SK-N-SH (cell line): ENCODE results near the gene SNX15. TPM values are rescaled to one million over a fixed set of nuclear protein-coding genes. Genes with fewer than 3 reads are reported as not detected.

Source experiments
- CTCF ChIA-PET: fragments of 300-600, 350-600 bp; formaldehyde crosslinking; extraction: SDS; loops from one replicate; lab custom pipeline; 2021; lab: Yijun Ruan, JAX
- POLR2A ChIA-PET: fragments of 350-600 bp; sonication (Branson Sonifier 250); formaldehyde crosslinking; extraction: SDS; loops from one replicate; lab custom pipeline; 2020; ENCODE audit warnings: antibody characterized with exemption, inconsistent platforms; lab: Yijun Ruan, JAX
- DNase-seq: peaks from one replicate; pipeline ENCODE4 v3.0.0; 2012
- H2AFZ ChIP-seq: fragments of 200-600 bp; sonication (generic); 2 replicates; pipeline ENCODE4 v1.8.1; 2016; ENCODE audit warnings: antibody characterized with exemption, mild to moderate bottlenecking, low read depth
- H3F3A ChIP-seq: fragments of 200-600 bp; sonication (generic); replicated peaks from 2 replicates; pipeline ENCODE3; 2016; ENCODE audit warnings: antibody characterized with exemption, mild to moderate bottlenecking; ENCODE audit not compliant: insufficient read depth
- H3K27ac ChIP-seq, 2 experiments: fragments of 200-500 bp in 1 of 2; fragments of 200-600 bp in 1 of 2; sonication (Bioruptor generic) in 1 of 2; sonication (generic), shearing (Covaris generic) in 1 of 2; 2 replicates each; pipeline versions ENCODE4 v1.5.1 to v1.6.1; 2014 to 2016; ENCODE audit warnings: low read depth in 2 of 2, inconsistent platforms in 1 of 2, low read length in 1 of 2, mild to moderate bottlenecking in 1 of 2, mixed read lengths in 1 of 2
- H3K27me3 ChIP-seq: fragments of 200-600 bp; sonication (generic), shearing (Covaris generic); 2 replicates; pipeline ENCODE4 v1.6.1; 2016; ENCODE audit warnings: mixed run types; ENCODE audit not compliant: insufficient read depth
- H3K36me3 ChIP-seq, 2 experiments: fragments of 200-500 bp in 1 of 2; fragments of 200-600 bp in 1 of 2; sonication (Bioruptor generic) in 1 of 2; sonication (generic) in 1 of 2; replicated peaks in 1 of 2; 2 replicates each; pipeline versions ENCODE3 to v1.5.1; 2014 to 2016; ENCODE audit warnings: low read length in 1 of 2, mild to moderate bottlenecking in 1 of 2; ENCODE audit not compliant: insufficient read depth in 2 of 2, control insufficient read depth in 1 of 2
- H3K4me1 ChIP-seq, 2 experiments: fragments of 200-500 bp in 1 of 2; fragments of 200-600 bp in 1 of 2; sonication (Bioruptor generic) in 1 of 2; sonication (generic), shearing (Covaris generic) in 1 of 2; 2 replicates each; pipeline versions ENCODE4 v1.5.1 to v1.6.1; 2014 to 2016; ENCODE audit warnings: low read depth in 1 of 2, low read length in 1 of 2, mixed run types in 1 of 2; ENCODE audit not compliant: insufficient read depth in 2 of 2, control insufficient read depth in 1 of 2
- H3K4me2 ChIP-seq: fragments of 200-600 bp; sonication (generic), shearing (Covaris generic); 2 replicates; pipeline ENCODE4 v1.6.1; 2017; ENCODE audit warnings: mixed run types
- H3K4me3 ChIP-seq, 2 experiments: fragments of 200-500 bp in 1 of 2; fragments of 200-600 bp in 1 of 2; sonication (Bioruptor generic) in 1 of 2; sonication (generic), shearing (Covaris generic) in 1 of 2; 2 replicates each; pipeline versions ENCODE4 v1.5.1 to v1.8.1; 2014 to 2016; ENCODE audit warnings: low read depth in 2 of 2, inconsistent platforms in 1 of 2, low read length in 1 of 2, mild to moderate bottlenecking in 1 of 2, mixed read lengths in 1 of 2, moderate library complexity in 1 of 2
- H3K79me2 ChIP-seq: fragments of 200-600 bp; sonication (generic); 2 replicates; pipeline ENCODE4 v1.8.1; 2017; ENCODE audit warnings: mild to moderate bottlenecking; ENCODE audit not compliant: insufficient read depth
- H3K9ac ChIP-seq: fragments of 200-600 bp; sonication (generic); 2 replicates; pipeline ENCODE4 v1.6.1; 2017; ENCODE audit warnings: mixed run types
- H3K9me2 ChIP-seq: fragments of 200-600 bp; sonication (generic); 2 replicates; pipeline ENCODE4 v1.6.1; 2017; ENCODE audit warnings: mixed run types
- H3K9me3 ChIP-seq: fragments of 200-600 bp; sonication (generic); 2 replicates; pipeline ENCODE4 v1.6.1; 2017; ENCODE audit warnings: mixed run types, mild to moderate bottlenecking, moderate library complexity
- H4K20me1 ChIP-seq: fragments of 200-600 bp; sonication (generic); 2 replicates; pipeline ENCODE4 v1.6.1; 2017; ENCODE audit warnings: mild to moderate bottlenecking, mixed run types; ENCODE audit not compliant: insufficient read depth
- ELF1 ChIP-seq: IDR thresholded peaks from 2 replicates; pipeline ENCODE4 v1.4.0; 2012
- EP300 ChIP-seq, 2 experiments: IDR thresholded peaks; 2 replicates each; pipeline versions ENCODE4 v1.4.0 to v1.6.1; 2012; ENCODE audit warnings: borderline replicate concordance in 1 of 2, low read depth in 1 of 2, low read length in 1 of 2
- MEF2A ChIP-seq: IDR thresholded peaks from 2 replicates; pipeline ENCODE4 v1.4.0; 2012; ENCODE audit warnings: low read depth, borderline replicate concordance
- MXI1 ChIP-seq: IDR thresholded peaks from 2 replicates; pipeline ENCODE4 v1.6.1; 2012; ENCODE audit warnings: mild to moderate bottlenecking, low read depth, low read length, improper control_type of control experiment
- NRF1 ChIP-seq: IDR thresholded peaks from 2 replicates; pipeline ENCODE4 v1.6.1; 2012; ENCODE audit warnings: low read depth, mild to moderate bottlenecking, low read length
- RAD21 ChIP-seq: IDR thresholded peaks from 2 replicates; pipeline ENCODE4 v1.6.1; 2012; ENCODE audit warnings: mild to moderate bottlenecking, low read length
- RCOR1 ChIP-seq: fragments of 150-350 bp; IDR thresholded peaks from 2 replicates; pipeline ENCODE4 v1.6.1; 2017; ENCODE audit warnings: antibody characterized with exemption, low read length
- RFX5 ChIP-seq: IDR thresholded peaks from 2 replicates; pipeline ENCODE4 v1.6.1; 2012; ENCODE audit warnings: mild to moderate bottlenecking, improper control_type of control experiment, low read length
- TAF1 ChIP-seq: IDR thresholded peaks from 2 replicates; pipeline ENCODE4 v1.6.1; 2012; ENCODE audit warnings: low read depth, mild to moderate bottlenecking, low read length, moderate library complexity, borderline replicate concordance
- YY1 ChIP-seq: IDR thresholded peaks from 2 replicates; pipeline ENCODE4 v1.4.0; 2012; ENCODE audit warnings: low read depth, mild to moderate bottlenecking
- WGBS: methylation state at CpG from one replicate; pipeline ENCODE4 v1.1.6; 2017; ENCODE audit warnings: low lambda C conversion rate; 5-methylcytosine and 5-hydroxymethylcytosine counted together
- polyA plus RNA-seq, 3 experiments: library from polyadenylated mRNA; depleted of rRNA; stranded (reverse); fragments of >200 nt; gene quantifications; 2 replicates each; pipeline ENCODE4 v1.2.3, GENCODE V29; 2012
- TF ChIP-seq, protein P1 (sequence below): IDR thresholded peaks from 2 replicates; pipeline ENCODE4 v1.4.0; 2012; ENCODE audit warnings: low read depth
- TF ChIP-seq, protein P2 (sequence below): fragments of 150-350 bp; IDR thresholded peaks from 2 replicates; pipeline ENCODE4 v1.6.1; 2016; ENCODE audit warnings: mild to moderate bottlenecking, low read depth, low read length
- TF ChIP-seq, protein P3 (sequence below): fragments of 150-350 bp; IDR thresholded peaks from 2 replicates; pipeline ENCODE4 v1.6.1; 2017; ENCODE audit warnings: antibody characterized with exemption, low read length, low read depth, borderline replicate concordance
- TF ChIP-seq, protein P4 (sequence below): fragments of 200-600 bp; sonication (generic); IDR thresholded peaks from 2 replicates; pipeline ENCODE4 v1.6.1; 2017; ENCODE audit warnings: antibody characterized with exemption, mild to moderate bottlenecking, moderate library complexity
- TF ChIP-seq, protein P5 (sequence below): IDR thresholded peaks from 2 replicates; pipeline ENCODE4 v1.6.1; 2012; ENCODE audit warnings: mild to moderate bottlenecking, low read depth, low read length, moderate library complexity

The SNX15 gene
- polyA plus RNA-seq, 1 of the 3 experiments (the other 2 are of a cell fraction), result 17.2 TPM

DNA sequence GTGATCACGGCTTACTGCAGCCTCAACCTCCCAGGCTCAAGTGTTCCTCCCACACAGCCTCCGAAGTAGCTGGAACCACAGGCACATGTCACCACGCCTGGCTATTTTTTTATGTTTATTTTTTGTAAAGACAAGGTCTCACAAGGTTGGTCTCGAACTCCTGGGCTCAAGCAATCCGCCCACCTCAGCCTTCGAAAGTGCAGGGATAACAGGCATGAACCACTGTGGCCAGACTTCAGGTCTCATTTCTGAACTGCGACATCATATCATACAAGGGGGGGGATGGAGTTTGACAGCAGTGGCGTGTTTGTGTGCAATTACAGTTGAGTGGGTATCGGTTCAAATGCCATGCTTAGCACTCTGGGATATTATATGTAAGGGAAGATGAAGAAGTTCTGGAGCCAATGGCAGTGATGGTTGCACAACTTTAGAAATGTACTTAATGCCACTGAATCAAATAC is 24.2 kb downstream of the SNX15 start:
- H3K9me3 ChIP-seq, result no peaks in the 10 kb centered on the region
- no peak overlapping the region for H3K9ac ChIP-seq
- no peak for DNase-seq
- POLR2A ChIA-PET, result no interaction called here
- H3K9me2 ChIP-seq, result no peaks in the 10 kb centered on the region
- no peaks in the 10 kb centered on the region for H3K27me3 ChIP-seq
- H3K79me2 ChIP-seq, result no peaks in the 10 kb centered on the region
- TF ChIP-seq MEF2A (no peak), NRF1 (no peak), EP300 (IDR thresholded peaks at IDR 0.05; ENCODE audit: borderline replicate concordance in 1 of 2, low read depth in 1 of 2, low read length in 1 of 2) (no peak), TAF1 (no peak), YY1 (no peak)
- TF ChIP-seq, protein P1, sequence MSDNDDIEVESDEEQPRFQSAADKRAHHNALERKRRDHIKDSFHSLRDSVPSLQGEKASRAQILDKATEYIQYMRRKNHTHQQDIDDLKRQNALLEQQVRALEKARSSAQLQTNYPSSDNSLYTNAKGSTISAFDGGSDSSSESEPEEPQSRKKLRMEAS, result no peak
- TF ChIP-seq, protein P2, sequence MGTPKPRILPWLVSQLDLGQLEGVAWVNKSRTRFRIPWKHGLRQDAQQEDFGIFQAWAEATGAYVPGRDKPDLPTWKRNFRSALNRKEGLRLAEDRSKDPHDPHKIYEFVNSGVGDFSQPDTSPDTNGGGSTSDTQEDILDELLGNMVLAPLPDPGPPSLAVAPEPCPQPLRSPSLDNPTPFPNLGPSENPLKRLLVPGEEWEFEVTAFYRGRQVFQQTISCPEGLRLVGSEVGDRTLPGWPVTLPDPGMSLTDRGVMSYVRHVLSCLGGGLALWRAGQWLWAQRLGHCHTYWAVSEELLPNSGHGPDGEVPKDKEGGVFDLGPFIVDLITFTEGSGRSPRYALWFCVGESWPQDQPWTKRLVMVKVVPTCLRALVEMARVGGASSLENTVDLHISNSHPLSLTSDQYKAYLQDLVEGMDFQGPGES, result no peak
- TF ChIP-seq, protein P3, sequence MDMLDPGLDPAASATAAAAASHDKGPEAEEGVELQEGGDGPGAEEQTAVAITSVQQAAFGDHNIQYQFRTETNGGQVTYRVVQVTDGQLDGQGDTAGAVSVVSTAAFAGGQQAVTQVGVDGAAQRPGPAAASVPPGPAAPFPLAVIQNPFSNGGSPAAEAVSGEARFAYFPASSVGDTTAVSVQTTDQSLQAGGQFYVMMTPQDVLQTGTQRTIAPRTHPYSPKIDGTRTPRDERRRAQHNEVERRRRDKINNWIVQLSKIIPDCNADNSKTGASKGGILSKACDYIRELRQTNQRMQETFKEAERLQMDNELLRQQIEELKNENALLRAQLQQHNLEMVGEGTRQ, result no peak
- H4K20me1 ChIP-seq, result no peaks in the 10 kb centered on the region
- no peak overlapping the region for H2AFZ ChIP-seq
- no peak overlapping the region for H3K27ac ChIP-seq
- 86% methylated on average over 9 of the region's 9 CpGs for WGBS
- CTCF ChIA-PET, result interaction anchor here (1.6 kb wide), 1 partner anchor 37 kb away, joined by 4 read pairs; the partner anchor contains the start of gene ARL2
- H3K4me1 ChIP-seq, result no peaks in the 10 kb centered on the region
- H3F3A ChIP-seq, result peaks cover 3% of the 10 kb centered on the region
- H3K4me3 ChIP-seq, result no peak overlapping the region
- no peak overlapping the region for H3K4me2 ChIP-seq
- no peaks in the 10 kb centered on the region for H3K36me3 ChIP-seq

DNA sequence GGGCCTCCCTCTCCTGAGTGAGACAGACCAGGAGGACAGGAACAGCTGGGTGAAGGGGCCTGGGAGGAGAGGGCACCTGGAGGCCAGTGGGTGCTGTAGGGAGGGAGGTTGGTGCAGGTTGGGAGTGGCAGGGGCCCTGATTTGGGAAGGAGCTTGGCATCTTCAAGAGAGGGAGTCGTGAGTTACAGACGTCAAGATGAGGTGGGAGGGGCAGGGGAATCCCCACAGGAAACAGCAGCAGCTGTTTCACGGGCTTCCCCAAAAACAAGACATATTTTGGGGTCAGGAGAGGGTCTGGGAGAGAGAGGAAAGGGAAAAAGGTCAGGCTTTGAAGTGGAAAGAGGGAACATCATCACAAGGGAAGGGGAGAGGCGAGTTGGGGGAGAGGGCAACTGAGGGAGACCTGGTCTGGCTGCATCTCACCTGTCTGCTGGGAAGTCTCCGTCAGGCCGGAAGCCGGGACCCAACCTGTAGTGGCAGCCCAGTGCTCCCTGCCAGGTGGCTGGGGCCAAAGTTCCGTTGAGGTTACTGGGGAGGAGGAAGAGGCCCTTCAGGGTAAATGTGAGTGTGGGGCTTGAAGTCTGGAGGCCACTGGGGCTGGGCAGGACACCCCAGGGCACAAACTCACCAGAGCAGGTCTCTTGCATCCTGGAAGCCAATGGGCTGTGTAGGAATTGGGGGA is 26.7 kb downstream of the SNX15 start:
- WGBS, result 65% methylated on average over 8 of the region's 8 CpGs
- Histone ChIP-seq H3K4me2 (no peak overlapping the region), H2AFZ (no peak overlapping the region)
- TF ChIP-seq ELF1 (no peak), RCOR1 (no peak), MEF2A (no peak), NRF1 (no peak), TAF1 (no peak), EP300 (IDR thresholded peaks at IDR 0.05; ENCODE audit: borderline replicate concordance in 1 of 2, low read depth in 1 of 2, low read length in 1 of 2) (no peak), MXI1 (no peak), RAD21 (no peak), RFX5 (no peak)
- TF ChIP-seq, protein P4, sequence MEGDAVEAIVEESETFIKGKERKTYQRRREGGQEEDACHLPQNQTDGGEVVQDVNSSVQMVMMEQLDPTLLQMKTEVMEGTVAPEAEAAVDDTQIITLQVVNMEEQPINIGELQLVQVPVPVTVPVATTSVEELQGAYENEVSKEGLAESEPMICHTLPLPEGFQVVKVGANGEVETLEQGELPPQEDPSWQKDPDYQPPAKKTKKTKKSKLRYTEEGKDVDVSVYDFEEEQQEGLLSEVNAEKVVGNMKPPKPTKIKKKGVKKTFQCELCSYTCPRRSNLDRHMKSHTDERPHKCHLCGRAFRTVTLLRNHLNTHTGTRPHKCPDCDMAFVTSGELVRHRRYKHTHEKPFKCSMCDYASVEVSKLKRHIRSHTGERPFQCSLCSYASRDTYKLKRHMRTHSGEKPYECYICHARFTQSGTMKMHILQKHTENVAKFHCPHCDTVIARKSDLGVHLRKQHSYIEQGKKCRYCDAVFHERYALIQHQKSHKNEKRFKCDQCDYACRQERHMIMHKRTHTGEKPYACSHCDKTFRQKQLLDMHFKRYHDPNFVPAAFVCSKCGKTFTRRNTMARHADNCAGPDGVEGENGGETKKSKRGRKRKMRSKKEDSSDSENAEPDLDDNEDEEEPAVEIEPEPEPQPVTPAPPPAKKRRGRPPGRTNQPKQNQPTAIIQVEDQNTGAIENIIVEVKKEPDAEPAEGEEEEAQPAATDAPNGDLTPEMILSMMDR, result no peak
- TF ChIP-seq, protein P2, result no peak
- TF ChIP-seq, protein P5, sequence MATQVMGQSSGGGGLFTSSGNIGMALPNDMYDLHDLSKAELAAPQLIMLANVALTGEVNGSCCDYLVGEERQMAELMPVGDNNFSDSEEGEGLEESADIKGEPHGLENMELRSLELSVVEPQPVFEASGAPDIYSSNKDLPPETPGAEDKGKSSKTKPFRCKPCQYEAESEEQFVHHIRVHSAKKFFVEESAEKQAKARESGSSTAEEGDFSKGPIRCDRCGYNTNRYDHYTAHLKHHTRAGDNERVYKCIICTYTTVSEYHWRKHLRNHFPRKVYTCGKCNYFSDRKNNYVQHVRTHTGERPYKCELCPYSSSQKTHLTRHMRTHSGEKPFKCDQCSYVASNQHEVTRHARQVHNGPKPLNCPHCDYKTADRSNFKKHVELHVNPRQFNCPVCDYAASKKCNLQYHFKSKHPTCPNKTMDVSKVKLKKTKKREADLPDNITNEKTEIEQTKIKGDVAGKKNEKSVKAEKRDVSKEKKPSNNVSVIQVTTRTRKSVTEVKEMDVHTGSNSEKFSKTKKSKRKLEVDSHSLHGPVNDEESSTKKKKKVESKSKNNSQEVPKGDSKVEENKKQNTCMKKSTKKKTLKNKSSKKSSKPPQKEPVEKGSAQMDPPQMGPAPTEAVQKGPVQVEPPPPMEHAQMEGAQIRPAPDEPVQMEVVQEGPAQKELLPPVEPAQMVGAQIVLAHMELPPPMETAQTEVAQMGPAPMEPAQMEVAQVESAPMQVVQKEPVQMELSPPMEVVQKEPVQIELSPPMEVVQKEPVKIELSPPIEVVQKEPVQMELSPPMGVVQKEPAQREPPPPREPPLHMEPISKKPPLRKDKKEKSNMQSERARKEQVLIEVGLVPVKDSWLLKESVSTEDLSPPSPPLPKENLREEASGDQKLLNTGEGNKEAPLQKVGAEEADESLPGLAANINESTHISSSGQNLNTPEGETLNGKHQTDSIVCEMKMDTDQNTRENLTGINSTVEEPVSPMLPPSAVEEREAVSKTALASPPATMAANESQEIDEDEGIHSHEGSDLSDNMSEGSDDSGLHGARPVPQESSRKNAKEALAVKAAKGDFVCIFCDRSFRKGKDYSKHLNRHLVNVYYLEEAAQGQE, result no peak
- TF ChIP-seq, protein P1, result no peak

More for the DNA sequence above, 26.7 kb downstream of the SNX15 start:
- peaks cover 3% of the 10 kb centered on the region for H3F3A ChIP-seq
- ChIA-PET CTCF (interaction anchor here (1.0 to 1.2 kb wide), 2 partner anchors 40 to 65 kb away, joined by 3 to 4 read pairs; partner anchors contain the start of gene ARL2), POLR2A (no interaction called here)
- H3K36me3 ChIP-seq, result no peaks in the 10 kb centered on the region
- no peaks in the 10 kb centered on the region for H3K4me1 ChIP-seq
- no peaks in the 10 kb centered on the region for H3K79me2 ChIP-seq
- H3K4me3 ChIP-seq, result no peak overlapping the region
- DNase-seq, result no peak
- H3K27ac ChIP-seq, result no peak overlapping the region
- no peak overlapping the region for H3K9ac ChIP-seq
- H3K9me2 ChIP-seq, result no peaks in the 10 kb centered on the region
- H4K20me1 ChIP-seq, result no peaks in the 10 kb centered on the region
- no peaks in the 10 kb centered on the region for H3K27me3 ChIP-seq
- H3K9me3 ChIP-seq, result no peaks in the 10 kb centered on the region
